Thoracic aorta (tissue), 2 donors: ENCODE measurements around the gene ZNF217. TPM values are rescaled to one million over a fixed set of nuclear protein-coding genes. Genes with fewer than 3 reads are reported as not detected.

Experiments
- ATAC-seq: fragments of 150-250 bp; one replicate; pipeline ENCODE4 v1.8.0; 2017; ENCODE audit warnings: low read depth; ENCODE audit not compliant: insufficient number of reproducible peaks, low FRiP score
- DNase-seq: peaks from one replicate; pipeline ENCODE4 v3.0.0-alpha.2; 2020; ENCODE audit warnings: low spot score
- H3K27ac ChIP-seq, 2 donors: fragments of 200-600 bp; sonication (generic); 1 replicate in 1 of 2; 2 replicates in 1 of 2; pipeline ENCODE4 v1.5.1; 2016; ENCODE audit warnings: mild to moderate bottlenecking in 2 of 2, moderate library complexity in 2 of 2
- H3K27me3 ChIP-seq: fragments of 200-600 bp; sonication (generic); replicated peaks from 2 replicates; pipeline ENCODE4 v1.6.0; 2016; ENCODE audit warnings: mild to moderate bottlenecking; ENCODE audit not compliant: insufficient read depth
- H3K36me3 ChIP-seq: fragments of 200-600 bp; sonication (generic); one replicate; pipeline ENCODE4 v1.5.1; 2016
- H3K4me1 ChIP-seq, 2 donors: fragments of 200-600 bp; sonication (generic); 1 replicate in 1 of 2; 2 replicates in 1 of 2; pipeline versions ENCODE4 v1.5.1 to v1.6.0; 2016; ENCODE audit warnings: low read depth in 2 of 2, mild to moderate bottlenecking in 1 of 2; ENCODE audit not compliant: control insufficient read depth in 1 of 2
- H3K4me3 ChIP-seq: fragments of 200-600 bp; sonication (generic); 2 replicates; pipeline ENCODE4 v1.5.1; 2016; ENCODE audit warnings: mild to moderate bottlenecking
- H3K9me3 ChIP-seq: fragments of 200-600 bp; sonication (generic); 2 replicates; pipeline ENCODE4 v1.5.1; 2016
- CTCF ChIP-seq: fragments of 200-600 bp; sonication (generic); IDR thresholded peaks from one replicate; pipeline ENCODE4 v1.5.1; 2019; ENCODE audit warnings: antibody characterized with exemption
- total RNA-seq, 2 donors: library from RNA; depleted of rRNA; stranded (reverse); fragments of >200 nt; gene quantifications; one replicate each; pipeline versions ENCODE4 v1.1.0 to v1.2.3, GENCODE V29; 2016

The ZNF217 gene
- total RNA-seq, 2 donors from 2014 or later: 12.5 to 21.4 TPM

- DNase-seq: no peak
- TF ChIP-seq CTCF: no peak
- ATAC-seq: no peak
- Histone ChIP-seq H3K27ac (peak overlapping the region; percentile 53 to 61), H3K36me3 (peaks cover 18% of the 10 kb centered on the region), H3K27me3 (no peaks in the 10 kb centered on the region), H3K4me1 (peaks cover 22 to 23% of the 10 kb centered on the region in 2 donors), H3K9me3 (no peaks in the 10 kb centered on the region), H3K4me3 (peak overlapping the region; percentile 23)
These were observed 13.9 kb downstream of the ZNF217 start for GRCh38 chr20:53579581-53580375.

- Histone ChIP-seq H3K4me1 (peaks cover 22 to 23% of the 10 kb centered on the region in 2 donors), H3K27ac (peak overlapping the region in 1 of 2 donors; percentile 53), H3K27me3 (no peaks in the 10 kb centered on the region), H3K4me3 (peak overlapping the region; percentile 38), H3K36me3 (peaks cover 18% of the 10 kb centered on the region), H3K9me3 (no peaks in the 10 kb centered on the region)
- ATAC-seq: no peak
- TF ChIP-seq CTCF: no peak
- no peak for DNase-seq
These were observed 14.4 kb downstream of the ZNF217 start for GRCh38 chr20:53579266-53579580.

GRCh38 chr20:53578492-53579222, 15.0 kb downstream of the ZNF217 start:
- TF ChIP-seq CTCF: peak; percentile 94
- peaks cover 22 to 23% of the 10 kb centered on the region in 2 donors for H3K4me1 ChIP-seq
- peak overlapping the region in 1 of 2 donors; percentile 53 for H3K27ac ChIP-seq
- no peaks in the 10 kb centered on the region for H3K27me3 ChIP-seq
- peaks cover 20% of the 10 kb centered on the region for H3K36me3 ChIP-seq
- peak; percentile 69 for ATAC-seq
- peak overlapping the region; percentile 38 for H3K4me3 ChIP-seq
- H3K9me3 ChIP-seq: no peaks in the 10 kb centered on the region
- no peak for DNase-seq

- no peak for DNase-seq
- Histone ChIP-seq H3K9me3 (no peaks in the 10 kb centered on the region), H3K27ac (no peak overlapping the region), H3K27me3 (no peaks in the 10 kb centered on the region), H3K36me3 (peaks cover 17% of the 10 kb centered on the region), H3K4me1 (peaks cover 22 to 23% of the 10 kb centered on the region in 2 donors), H3K4me3 (no peak overlapping the region)
- ATAC-seq: no peak
- no peak for TF ChIP-seq CTCF
These were observed 16.9 kb downstream of the ZNF217 start for GRCh38 chr20:53576586-53577318.

- DNase-seq: no peak
- H3K4me3 ChIP-seq: no peak overlapping the region
- H3K9me3 ChIP-seq: no peaks in the 10 kb centered on the region
- no peak for ATAC-seq
- H3K36me3 ChIP-seq: peaks cover 17% of the 10 kb centered on the region
- peaks cover 22 to 23% of the 10 kb centered on the region in 2 donors for H3K4me1 ChIP-seq
- H3K27me3 ChIP-seq: no peaks in the 10 kb centered on the region
- H3K27ac ChIP-seq: no peak overlapping the region
- TF ChIP-seq CTCF: no peak
These were observed 17.5 kb downstream of the ZNF217 start for GRCh38 chr20:53576195-53576580.
